GM12875 (cell line): ENCODE data around the gene CSF2RB.

ENCODE experiments used
- H3K4me3 ChIP-seq: one replicate; pipeline ENCODE4 v1.5.1; 2011; ENCODE audit warnings: low read depth, low read length, control low read depth
- CTCF ChIP-seq: IDR thresholded peaks from 2 replicates; pipeline ENCODE4 v1.5.1; 2011; ENCODE audit warnings: low read depth, mild to moderate bottlenecking, control low read depth, inconsistent platforms, low read length, moderate library complexity, borderline replicate concordance; ENCODE audit not compliant: insufficient read depth

The CSF2RB gene

DNA sequence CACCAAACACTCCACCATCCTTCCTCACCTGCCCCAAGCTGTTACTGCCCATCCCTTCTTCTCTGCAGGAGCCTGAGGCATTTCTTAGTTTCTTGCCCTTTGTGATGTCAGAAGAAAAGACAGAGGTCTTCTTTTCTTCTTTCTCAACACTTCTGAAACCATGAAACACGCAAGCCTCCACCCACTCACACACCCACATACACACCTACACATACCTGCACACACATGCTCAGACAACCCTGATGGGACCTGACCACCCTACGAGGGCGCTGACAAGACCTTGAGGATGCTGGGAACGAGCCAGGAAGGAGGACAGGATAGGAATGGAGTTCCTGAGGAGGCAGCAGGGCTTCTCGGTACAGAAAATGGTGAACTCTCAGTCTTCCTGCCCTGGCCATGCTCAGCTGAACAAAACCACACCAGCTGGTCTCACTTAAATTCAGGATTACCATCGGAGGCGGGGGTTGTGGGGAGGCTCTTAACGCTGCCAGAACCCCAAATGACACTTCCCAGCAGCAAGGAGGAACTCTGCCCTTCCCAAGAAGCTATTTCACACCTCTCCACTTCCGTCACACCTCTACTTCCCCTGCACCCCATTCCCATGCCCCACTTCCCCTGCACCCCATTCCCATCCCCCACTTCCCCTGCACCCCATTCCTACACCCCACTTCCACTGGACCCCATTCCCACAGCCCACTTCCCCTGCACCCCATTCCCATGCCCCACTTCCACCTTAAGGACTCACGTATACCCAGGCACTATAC is 41.0 kb downstream of the CSF2RB start:
- no peak for TF ChIP-seq CTCF
- no peak overlapping the region for H3K4me3 ChIP-seq

DNA sequence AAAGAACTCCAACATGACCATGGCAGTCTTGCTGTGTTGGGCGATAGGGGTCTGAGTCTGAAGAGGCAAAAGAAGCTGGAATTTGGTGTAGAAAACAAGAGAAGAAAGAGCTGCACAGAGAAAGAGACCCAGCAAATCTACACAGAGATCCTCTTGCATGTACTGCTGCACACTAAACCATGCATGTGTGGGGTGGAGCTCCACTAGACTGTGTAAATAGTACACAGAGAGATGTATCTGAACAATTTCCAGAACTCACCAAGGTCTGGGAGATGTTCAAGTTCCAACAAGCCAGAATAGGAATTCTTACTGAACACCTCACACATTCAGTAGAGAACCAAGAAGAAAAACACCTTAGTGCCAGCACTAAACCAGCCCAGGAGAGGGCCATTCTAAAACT is 42.3 kb downstream of the CSF2RB start:
- TF ChIP-seq CTCF, result no peak
- no peak overlapping the region for H3K4me3 ChIP-seq

DNA sequence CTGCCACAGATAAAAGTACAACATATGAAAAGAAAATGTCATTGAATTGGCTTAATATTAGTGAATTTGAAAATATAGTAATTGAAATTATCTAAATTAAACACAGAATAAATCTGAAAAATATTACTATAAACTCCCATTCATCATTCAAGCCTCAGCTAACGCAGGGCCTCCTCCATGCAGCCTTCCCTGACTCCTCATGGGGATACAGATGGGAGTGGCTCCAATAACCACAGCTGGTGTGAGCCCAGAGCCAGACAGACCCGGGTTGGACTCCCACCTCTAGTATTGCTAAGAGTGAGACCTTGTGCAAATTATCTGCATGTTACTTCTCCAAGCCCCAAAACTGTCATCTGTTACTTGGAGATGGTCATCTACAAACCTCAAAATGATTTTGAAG is 44.9 kb downstream of the CSF2RB start:
- no peak overlapping the region for H3K4me3 ChIP-seq
- TF ChIP-seq CTCF, result no peak

GRCh38 chr22:36961626-36962025 is 48.2 kb downstream of the CSF2RB start:
- TF ChIP-seq CTCF, result no peak

DNA sequence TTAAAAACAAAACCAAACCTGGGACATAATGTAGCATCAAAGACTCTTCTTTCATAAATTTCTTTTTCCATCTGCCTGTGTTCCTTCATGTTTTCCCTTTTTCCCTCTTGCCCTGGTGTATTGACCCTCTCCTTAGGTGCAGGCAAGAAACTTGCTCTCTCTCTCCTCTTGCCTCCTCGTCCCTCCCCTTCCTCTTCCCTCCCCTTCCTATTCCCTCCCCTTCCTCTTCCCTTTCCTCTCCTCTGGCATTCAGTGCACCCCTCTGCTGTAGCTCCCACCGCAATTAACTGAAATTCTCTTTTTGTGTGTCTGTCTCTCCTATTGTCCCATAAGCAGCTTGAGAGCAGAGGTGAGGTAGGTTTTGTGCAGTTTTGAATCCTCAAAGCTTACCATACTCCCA is 49.9 kb downstream of the CSF2RB start:
- no peak overlapping the region for H3K4me3 ChIP-seq
- no peak for TF ChIP-seq CTCF

More at GRCh38 chr22:36961626-36962025, 48.2 kb downstream of the CSF2RB start:
- no peak overlapping the region for H3K4me3 ChIP-seq

- no peak for TF ChIP-seq CTCF
- H3K4me3 ChIP-seq, result no peak overlapping the region
Observed at GRCh38 chr22:36964106-36964505, 50.7 kb downstream of the CSF2RB start.

DNA sequence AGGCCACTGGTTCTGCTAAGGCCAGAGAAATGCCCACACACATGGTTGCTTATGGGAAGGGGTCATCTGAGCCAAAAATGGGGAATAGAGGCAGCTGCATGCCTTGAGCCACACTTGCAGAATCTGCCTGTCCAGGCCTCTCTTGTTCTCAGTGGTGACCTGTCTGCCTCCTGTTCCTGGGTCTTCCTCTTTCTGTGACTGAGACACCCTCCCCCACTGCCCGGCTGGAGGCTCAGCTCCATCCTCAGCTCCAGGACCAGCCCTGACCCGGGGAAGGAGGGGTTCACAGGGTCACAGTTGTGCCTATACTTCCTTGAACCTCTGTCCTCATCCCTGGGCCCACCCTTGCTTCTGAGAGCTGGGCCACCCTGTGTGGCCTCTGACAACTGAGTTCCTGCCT is 52.3 kb downstream of the CSF2RB start:
- no peak for TF ChIP-seq CTCF
- no peak overlapping the region for H3K4me3 ChIP-seq
